GM19452 (cell line): ENCODE measurements around the gene IRX2.

Experiments
- ATAC-seq: cut with Tn5 transposase; IDR thresholded peaks from one replicate; pipeline ENCODE4 v1.9.1; 2021; ENCODE audit not compliant: unreplicated experiment

IRX2 gene

GRCh38 chr5:2721385-2722138, 29.9 kb downstream of the IRX2 start:
- no peak for ATAC-seq

- ATAC-seq = no peak
These were observed 32.1 kb downstream of the IRX2 start for GRCh38 chr5:2719332-2719731.

GRCh38 chr5:2718115-2718514, 33.4 kb downstream of the IRX2 start:
- no peak for ATAC-seq

GRCh38 chr5:2715856-2716255, 35.6 kb downstream of the IRX2 start:
- no peak for ATAC-seq

GRCh38 chr5:2714805-2715204, 36.7 kb downstream of the IRX2 start:
- ATAC-seq = no peak

- ATAC-seq = no peak
These were observed 37.5 kb downstream of the IRX2 start for GRCh38 chr5:2714026-2714425.

- no peak for ATAC-seq
These were observed 39.7 kb downstream of the IRX2 start for GRCh38 chr5:2711446-2712425.

GRCh38 chr5:2710910-2711309, 40.6 kb downstream of the IRX2 start:
- ATAC-seq = no peak

- ATAC-seq = no peak
These were observed 41.3 kb downstream of the IRX2 start for GRCh38 chr5:2709976-2710689.

GRCh38 chr5:2708751-2709150, 42.7 kb downstream of the IRX2 start:
- ATAC-seq = no peak

GRCh38 chr5:2708132-2708531, 43.3 kb downstream of the IRX2 start:
- no peak for ATAC-seq

- ATAC-seq = no peak
These were observed 45.6 kb downstream of the IRX2 start for GRCh38 chr5:2705861-2706260.

- no peak for ATAC-seq
These were observed 46.5 kb downstream of the IRX2 start for GRCh38 chr5:2704806-2705645.

GRCh38 chr5:2704111-2704510, 47.4 kb downstream of the IRX2 start:
- ATAC-seq = no peak

GRCh38 chr5:2703615-2704014, 47.9 kb downstream of the IRX2 start:
- no peak for ATAC-seq

GRCh38 chr5:2703041-2703440, 48.4 kb downstream of the IRX2 start:
- ATAC-seq = no peak

- no peak for ATAC-seq
These were observed 49.2 kb downstream of the IRX2 start for GRCh38 chr5:2702096-2702879.

GRCh38 chr5:2701592-2701991, 49.9 kb downstream of the IRX2 start:
- ATAC-seq = no peak

- no peak for ATAC-seq
These were observed 50.6 kb downstream of the IRX2 start for GRCh38 chr5:2700876-2701275.

- ATAC-seq = no peak
These were observed 51.8 kb downstream of the IRX2 start for GRCh38 chr5:2699686-2700085.
